ENCODE measurements around the gene P4HB.

Gene P4HB

GRCh38 chr17:81813371-81813684 is 47.0 kb downstream of the P4HB start:
- in situ Hi-C loops (cut with HindIII; ENCODE audit: low sequenced_read_pairs): no loop called here

- in situ Hi-C loops (cut with HindIII; ENCODE audit: low sequenced_read_pairs): no loop called here
These were observed 47.6 kb downstream of the P4HB start for GRCh38 chr17:81812571-81813370.

GRCh38 chr17:81811705-81812570 is 48.4 kb downstream of the P4HB start:
- in situ Hi-C loops (cut with HindIII; ENCODE audit: low sequenced_read_pairs): no loop called here

GRCh38 chr17:81810892-81811704 is 49.2 kb downstream of the P4HB start:
- in situ Hi-C loops (cut with HindIII; ENCODE audit: low sequenced_read_pairs): no loop called here

GRCh38 chr17:81810476-81810875 is 49.9 kb downstream of the P4HB start:
- in situ Hi-C loops (cut with HindIII; ENCODE audit: low sequenced_read_pairs): no loop called here

- in situ Hi-C loops (cut with HindIII; ENCODE audit: low sequenced_read_pairs): no loop called here
These were observed 50.8 kb downstream of the P4HB start for GRCh38 chr17:81809556-81809998.

- in situ Hi-C loops (cut with HindIII; ENCODE audit: low sequenced_read_pairs): no loop called here
These were observed 51.4 kb downstream of the P4HB start for GRCh38 chr17:81808778-81809555.

GRCh38 chr17:81807839-81808238 is 52.5 kb downstream of the P4HB start:
- in situ Hi-C loops (cut with HindIII; ENCODE audit: low sequenced_read_pairs): no loop called here

GRCh38 chr17:81807210-81807719 is 53.1 kb downstream of the P4HB start:
- in situ Hi-C loops (cut with HindIII; ENCODE audit: low sequenced_read_pairs): no loop called here

GRCh38 chr17:81806461-81807209 is 53.7 kb downstream of the P4HB start:
- in situ Hi-C loops (cut with HindIII; ENCODE audit: low sequenced_read_pairs): no loop called here

GRCh38 chr17:81805707-81806460 is 54.5 kb downstream of the P4HB start:
- in situ Hi-C loops (cut with HindIII; ENCODE audit: low sequenced_read_pairs): no loop called here

GRCh38 chr17:81804559-81805399 is 55.6 kb downstream of the P4HB start:
- in situ Hi-C loops (cut with HindIII; ENCODE audit: low sequenced_read_pairs): no loop called here

GRCh38 chr17:81803728-81804558 is 56.4 kb downstream of the P4HB start, which contains the start of gene GCGR:
GCGR (plus strand) TSS chr17:81804150; CDS start chr17:81809019, 4,869 bp downstream.
- in situ Hi-C loops (cut with HindIII; ENCODE audit: low sequenced_read_pairs): no loop called here

- in situ Hi-C loops (cut with HindIII; ENCODE audit: low sequenced_read_pairs): no loop called here
These were observed 57.3 kb downstream of the P4HB start for GRCh38 chr17:81802856-81803643.

- in situ Hi-C loops (cut with HindIII; ENCODE audit: low sequenced_read_pairs): no loop called here
These were observed 58.1 kb downstream of the P4HB start for GRCh38 chr17:81802048-81802758.

- in situ Hi-C loops (cut with HindIII; ENCODE audit: low sequenced_read_pairs): no loop called here
These were observed 59.0 kb downstream of the P4HB start for GRCh38 chr17:81801327-81801726.
